NOMO-1 treated with dmso at 0.1 percent for 144 hours (cell line): ENCODE results near the gene CAMK2B.
"Not testable (repeated sequence)": the region's sequence is repeated elsewhere in the genome, so short reads cannot be mapped to it uniquely, and the experiment has no call there.

Experiments used
- DNase-seq: peaks from one replicate; lab custom pipeline; 2025; ENCODE audit not compliant: unreplicated experiment; lab: John Stamatoyannopoulos, UW

CAMK2B gene

DNA sequence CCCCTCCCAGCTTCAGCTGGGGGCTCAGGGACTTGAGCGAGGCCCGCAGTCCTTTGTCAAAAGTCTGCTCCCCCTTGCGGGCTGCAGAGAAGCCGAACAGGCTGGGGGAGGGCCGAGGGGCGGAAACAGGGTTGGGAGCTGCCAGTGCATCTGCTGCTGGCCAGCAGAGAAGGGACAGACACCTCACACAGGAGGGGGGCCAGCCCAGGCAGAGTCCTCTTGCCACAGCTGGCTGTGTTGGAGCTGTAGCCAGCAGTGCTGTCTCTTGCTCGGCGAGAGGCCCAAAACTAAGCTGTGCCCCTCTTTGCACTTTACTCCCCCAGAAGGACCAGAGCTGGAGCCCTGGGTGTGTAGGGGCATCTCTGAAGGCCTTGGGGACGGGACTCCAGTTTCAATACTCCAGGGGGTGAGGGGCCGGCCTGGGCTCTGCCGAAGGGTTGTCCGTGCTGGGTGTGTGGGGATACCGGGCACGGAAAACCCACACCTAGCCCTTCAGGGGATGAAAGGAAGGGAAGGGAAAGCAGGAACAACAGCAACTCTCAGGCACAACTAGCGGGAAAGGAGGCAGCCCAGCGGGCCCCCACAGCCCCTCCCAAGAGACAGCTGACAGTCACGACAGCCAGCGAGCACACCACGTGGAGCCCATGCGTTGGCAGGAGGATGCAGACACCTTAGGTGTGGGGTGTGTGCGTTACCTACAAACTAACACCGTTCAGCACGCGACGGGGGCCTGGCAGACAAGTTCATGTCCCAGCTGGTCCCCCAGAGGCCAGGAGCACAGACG lies 106.8 kb downstream of the CAMK2B start:
- DNase-seq: no peak

DNA sequence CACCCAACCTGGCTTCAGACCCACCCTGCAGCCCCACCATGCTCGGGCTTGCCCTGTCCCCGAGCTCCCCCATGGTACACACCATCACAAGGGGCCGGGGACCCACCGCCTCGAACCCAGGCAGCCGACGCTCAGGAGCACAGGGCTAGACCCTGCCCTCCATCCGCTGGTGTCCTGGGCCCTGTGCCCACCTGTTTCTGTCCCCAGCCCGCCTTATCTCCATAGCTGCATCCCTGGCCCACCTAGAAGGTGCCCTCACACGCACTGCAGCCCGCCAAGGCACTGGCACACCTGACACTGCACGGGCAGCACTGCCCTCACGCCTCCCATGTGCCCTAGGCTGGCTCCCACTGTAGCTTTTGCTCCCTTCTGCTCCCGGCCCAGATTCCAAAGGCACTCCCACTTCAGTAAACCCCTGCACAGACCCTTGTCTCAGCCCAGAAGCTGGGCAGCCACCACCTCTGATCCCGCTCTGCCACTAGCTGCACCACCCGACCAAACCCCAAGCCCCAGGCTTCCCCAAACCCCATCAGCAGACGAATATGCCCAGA lies 107.5 kb downstream of the CAMK2B start:
- DNase-seq: no peak

- DNase-seq: no peak
Measured at GRCh38 chr7:44217223-44217714, 108.1 kb downstream of the CAMK2B start.

DNA sequence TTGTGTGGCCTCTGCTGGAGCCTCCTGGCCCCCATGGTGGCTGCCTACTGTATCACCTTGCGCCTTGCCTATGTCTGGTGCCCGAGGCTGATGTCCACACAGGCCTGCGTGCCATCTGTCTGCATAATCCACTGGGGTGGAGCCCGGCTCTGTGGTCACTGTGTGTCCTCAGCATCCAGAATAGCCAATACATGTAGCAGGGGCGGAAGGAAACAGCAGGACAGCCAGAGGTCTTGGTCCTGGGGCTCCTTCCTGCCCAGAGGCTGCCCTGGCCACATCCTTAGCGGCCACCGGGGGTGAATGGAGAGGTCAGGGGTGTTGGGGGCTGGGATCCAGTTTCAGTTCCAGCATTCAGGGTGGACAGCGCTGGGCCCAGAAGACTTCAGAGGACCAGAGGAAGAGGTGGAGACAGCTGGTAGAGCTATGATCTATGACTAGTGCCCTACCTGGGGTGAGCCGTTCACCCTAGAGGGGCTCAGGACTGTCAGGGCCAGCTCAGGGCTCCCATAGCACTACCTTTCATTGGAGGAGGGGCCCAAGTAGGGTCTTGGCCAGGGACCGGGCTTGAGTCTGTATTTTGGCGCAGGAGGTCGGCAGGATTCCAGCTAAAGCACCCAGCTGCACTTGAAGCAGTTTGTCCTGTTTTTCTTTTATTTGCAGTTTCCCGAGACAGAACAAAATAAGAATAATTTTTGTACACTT lies 108.7 kb downstream of the CAMK2B start:
- no peak for DNase-seq

DNA sequence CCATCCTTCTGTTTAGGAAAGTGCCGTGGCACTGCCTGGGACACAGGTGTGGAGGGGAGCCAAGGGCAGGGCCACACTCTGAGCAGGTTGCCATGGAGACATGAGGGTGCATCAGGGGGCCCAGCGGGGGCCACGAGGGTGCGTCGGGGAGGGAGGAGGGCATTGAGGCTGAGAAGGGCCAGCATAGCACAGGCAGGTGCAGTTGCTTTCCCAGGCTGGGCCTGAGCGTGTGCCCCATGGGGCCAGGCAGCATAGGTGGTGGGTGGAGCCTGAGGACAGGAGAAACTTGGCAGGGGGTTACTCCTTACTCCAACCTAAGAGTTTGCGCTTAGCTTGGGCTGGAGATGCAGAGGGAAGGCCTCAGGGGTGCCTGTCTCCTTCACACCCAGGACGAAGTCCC lies 109.4 kb downstream of the CAMK2B start:
- no peak for DNase-seq

GRCh38 chr7:44215531-44215930 lies 109.9 kb downstream of the CAMK2B start:
- DNase-seq: no peak

- DNase-seq: peak; percentile 34
Measured at GRCh38 chr7:44213877-44214388, 111.5 kb downstream of the CAMK2B start.

DNA sequence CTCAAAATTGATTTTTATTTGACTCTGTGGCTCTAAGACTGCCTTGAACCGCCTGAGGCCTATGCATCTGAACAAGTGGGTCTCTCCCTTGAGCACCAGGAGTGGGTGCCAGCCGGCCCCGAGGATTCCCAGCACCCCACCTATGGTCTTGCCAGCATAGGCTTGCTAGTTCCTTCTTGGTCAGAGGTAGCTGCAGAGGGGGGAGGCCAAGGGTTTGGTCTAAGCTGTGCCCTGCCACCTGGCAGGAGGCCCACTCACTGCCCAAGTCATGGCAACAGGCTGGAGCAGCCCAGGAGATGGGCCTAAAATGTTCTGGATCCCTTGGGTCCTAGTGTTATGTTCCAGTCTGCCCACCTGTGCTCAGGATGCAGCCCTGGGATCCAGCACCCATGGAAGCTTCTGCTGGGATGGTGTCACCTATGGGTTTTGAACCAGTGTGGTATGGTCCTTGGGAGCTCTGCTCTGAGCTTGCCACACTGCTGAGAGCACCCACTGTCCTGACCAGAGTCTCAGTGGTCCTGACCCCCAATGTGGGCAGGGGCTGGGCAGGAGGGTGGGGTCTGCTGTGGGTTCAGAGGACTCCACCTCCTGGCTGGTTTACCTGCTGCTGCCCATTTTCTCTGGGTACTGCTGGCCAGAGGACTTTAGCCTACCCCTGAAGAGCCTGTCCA lies 112.1 kb downstream of the CAMK2B start:
- DNase-seq: no peak

- no peak for DNase-seq
Measured at GRCh38 chr7:44212581-44213184, 112.7 kb downstream of the CAMK2B start.

DNA sequence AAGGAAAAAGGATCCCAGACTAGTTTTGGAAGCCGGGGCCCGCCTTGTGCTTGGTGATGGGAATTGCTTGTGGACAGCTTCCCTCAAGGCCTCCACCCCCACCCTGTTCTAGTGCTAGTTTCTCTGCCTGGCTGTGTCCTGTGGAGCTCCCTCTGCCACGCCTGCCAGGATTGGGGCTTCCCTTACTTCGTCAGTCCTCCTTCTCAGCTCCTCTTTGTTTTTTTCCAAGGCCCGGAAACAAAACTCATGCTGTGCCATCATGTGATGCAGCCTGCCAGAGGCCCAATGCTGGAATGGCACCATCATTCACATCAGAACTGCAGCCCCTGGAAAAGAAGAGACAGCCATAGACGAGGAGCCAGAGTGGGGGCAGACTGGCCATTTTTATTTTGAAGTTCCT lies 113.4 kb downstream of the CAMK2B start:
- DNase-seq: no peak

- no peak for DNase-seq
Measured at GRCh38 chr7:44211126-44211675, 114.2 kb downstream of the CAMK2B start.

DNA sequence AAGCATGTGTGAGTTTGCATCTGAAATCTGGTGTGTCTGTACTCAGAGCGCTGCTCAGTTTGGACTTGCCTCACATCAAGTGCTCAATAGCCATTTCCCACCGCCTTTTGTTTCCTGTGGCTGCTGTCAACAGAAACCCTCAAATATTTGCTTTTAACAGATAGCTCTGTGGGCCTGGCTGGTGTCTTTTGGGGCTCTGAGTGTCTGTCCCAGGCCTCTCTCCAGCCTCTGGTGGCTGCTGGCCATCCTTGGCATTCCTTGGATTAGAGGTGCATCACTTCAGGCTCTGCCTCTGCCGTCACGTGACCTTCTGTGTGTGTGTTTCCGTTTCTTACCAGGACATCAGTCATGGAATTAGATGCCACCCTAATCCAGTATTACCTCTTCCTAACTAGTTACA lies 115.3 kb downstream of the CAMK2B start:
- no peak for DNase-seq

DNA sequence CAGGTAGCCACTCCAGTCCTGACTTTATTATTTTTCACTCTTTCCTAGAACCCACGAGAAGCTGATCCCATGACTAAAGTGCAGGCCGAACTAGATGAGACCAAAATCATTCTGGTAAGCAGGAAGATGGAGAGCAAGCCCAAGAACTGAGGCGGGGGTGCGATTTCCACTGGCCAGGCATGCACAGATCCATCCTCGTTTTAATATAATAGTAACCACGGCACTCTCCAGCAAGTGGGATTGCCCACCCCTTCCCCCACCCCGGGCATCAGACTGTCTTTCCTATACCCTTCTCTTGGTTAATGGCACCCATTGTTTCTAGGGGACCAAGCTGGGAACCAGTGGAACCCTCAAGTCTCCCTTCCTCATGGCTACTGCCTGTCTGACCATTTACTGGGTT lies 117.3 kb downstream of the CAMK2B start:
- DNase-seq: no peak

- no peak for DNase-seq
Measured at GRCh38 chr7:44206008-44206407, 119.4 kb downstream of the CAMK2B start.

DNA sequence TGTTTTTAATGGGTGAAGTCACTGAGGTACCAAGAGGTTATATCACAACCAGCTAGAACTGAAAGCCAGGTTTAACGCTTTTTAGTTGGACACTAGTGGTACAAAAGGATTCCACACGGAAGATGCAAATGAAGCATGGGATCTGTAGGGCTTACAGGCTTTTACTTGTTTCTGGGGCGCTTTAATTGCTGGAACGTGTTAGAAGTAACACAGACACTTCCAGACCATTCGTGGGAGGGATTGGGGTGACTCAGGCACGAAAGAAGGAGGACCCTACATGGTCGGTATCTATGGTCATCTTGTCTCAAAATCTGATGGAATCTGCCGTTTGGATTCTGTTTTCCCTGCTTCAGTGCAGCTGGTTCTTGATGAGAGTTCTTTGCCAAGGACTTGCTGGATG lies 123.6 kb downstream of the CAMK2B start:
- no peak for DNase-seq

DNA sequence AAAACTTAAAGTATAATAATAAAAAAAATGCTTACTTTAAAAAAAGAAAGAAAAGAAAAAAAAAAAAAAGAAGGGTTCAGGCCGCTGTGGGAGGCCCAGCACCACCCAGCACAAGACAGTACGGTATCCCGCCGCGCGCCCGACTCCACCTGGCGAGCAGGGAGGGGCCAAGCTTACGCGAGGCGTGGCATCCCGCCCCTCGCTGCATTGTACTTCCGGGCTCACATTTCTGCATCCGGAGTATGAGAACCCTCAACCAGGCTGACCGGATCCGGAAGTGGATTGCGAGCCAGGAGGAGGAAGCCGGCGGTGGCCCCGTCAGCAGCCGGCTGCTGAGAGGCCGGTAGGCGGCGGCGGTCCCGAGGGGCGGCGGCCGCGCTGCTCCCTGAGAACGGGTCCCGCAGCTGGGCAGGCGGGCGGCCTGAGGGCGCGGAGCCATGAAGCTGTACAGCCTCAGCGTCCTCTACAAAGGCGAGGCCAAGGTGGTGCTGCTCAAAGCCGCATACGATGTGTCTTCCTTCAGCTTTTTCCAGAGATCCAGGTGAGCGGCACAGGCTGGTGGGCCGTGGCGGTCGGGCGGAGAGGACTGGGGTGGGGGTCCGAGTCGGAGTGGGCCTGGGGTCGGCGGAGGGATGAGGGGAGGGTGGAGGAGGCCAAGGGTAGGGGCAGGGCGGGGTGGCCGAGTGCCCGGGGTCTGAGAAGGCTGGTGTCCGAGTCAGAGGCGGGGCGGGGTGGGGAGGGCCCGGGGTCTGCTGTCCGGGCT lies 124.5 kb downstream of the CAMK2B start, which contains the start of gene YKT6:
Gene YKT6 (plus strand): TSS at position 280 of the 763 bp plus-strand sequence. CDS start 158 bp downstream, at position 438.
- peak; percentile 92 for DNase-seq

GRCh38 chr7:44200163-44200562 lies 125.2 kb downstream of the CAMK2B start:
- DNase-seq: not testable (repeated sequence)

DNA sequence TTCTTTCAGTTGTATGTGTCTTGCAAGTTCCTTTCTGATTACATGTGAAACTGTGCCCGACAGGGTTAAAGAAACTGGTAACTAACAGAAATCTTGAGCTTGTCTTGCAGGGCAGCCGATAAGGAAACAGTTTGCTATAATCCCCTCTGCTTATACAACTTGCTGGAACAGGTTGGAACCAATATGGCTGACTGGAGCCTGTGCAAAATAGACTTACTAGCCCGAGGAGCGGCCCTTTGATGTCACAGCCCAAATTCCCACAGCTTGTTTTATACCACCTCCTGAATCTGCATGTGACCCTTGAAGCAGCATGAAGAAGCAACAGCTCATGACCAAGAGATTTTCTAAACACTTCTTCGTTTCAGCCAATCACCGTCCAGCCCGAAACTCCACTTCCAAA lies 127.9 kb downstream of the CAMK2B start:
- DNase-seq: no peak

DNA sequence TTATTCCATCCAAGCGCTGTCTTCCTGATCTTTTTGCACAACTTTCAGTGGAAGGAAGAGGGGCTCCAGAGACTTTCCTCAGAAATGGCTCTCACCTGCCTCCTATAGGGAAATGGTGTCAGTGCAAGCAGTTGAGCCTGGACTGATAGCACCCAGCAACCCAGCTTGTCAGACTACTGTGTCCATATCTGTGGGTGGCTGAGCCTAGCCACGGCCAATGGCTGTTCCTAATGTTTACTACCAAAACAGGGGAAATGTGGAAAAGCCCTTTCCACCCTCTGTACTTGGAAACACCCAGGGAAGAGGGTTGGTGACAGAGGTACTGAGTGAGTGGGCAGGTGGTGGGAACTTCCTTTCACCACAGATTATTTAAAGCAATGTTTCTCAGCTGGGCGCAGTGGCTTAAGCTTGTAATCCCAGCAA lies 128.9 kb downstream of the CAMK2B start:
- DNase-seq: peak; percentile 16

- DNase-seq: no peak
Measured at GRCh38 chr7:44195889-44196288, 129.5 kb downstream of the CAMK2B start.
